Measurements from ENCODE around the gene HOXA11. TPM values are rescaled to one million over a fixed set of nuclear protein-coding genes. Genes with fewer than 3 reads are reported as not detected.

HOXA11 gene
- total RNA-seq, 2 donors from 2014 or later = 0.28 to 3.7 TPM

DNA sequence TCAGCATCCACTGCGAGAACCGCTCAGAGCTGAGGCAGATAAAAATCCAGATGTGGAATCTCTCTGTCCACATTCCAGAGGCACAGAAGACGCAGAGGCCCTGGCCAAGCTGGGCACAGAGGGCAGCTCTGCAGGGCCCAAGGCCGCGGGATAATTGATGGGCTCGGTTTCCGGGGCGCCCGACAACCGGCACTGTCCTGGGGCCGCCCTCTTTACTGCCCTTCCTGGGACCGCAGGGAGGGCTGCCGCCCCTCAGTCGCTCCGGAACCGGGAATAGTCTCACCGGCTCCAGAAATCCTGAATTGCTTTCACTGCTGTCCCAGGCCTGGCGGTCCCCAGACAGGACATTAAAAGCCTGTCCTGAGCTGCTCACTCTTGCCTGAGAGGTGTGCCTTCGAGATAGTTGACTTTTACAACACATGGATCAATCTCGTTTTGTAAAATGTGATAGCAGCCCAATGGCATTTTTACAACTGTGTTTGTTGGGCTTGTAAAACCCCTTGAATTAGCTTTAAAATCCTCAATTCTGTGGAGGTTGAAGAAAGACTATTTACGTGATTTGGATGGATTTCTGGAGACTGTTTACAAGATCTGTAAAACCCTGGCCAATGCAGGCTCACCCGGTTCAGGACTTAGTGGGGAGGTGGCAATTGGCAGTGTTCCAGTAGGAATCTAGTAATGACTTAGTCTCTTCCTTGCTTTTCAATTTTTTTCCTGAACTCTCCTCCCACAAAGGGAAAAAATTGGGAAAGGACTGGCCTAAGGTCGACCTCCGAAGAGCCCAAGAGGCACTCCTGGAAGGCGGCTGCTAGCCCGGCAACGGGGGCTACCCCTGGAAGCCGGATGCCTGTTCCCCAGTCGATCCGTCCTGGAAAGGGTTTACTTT is 36.0 kb downstream of the HOXA11 start:
- ATAC-seq (ENCODE audit: insufficient number of reproducible peaks, low FRiP score, low read depth) (no peak), DNase-seq (ENCODE audit: low spot score) (no peak)
- Histone ChIP-seq H3K9me3 (no peaks in the 10 kb centered on the region), H3K4me1 (ENCODE audit: control insufficient read depth in 1 of 2, low read depth in 2 of 2) (peaks cover 5 to 47% of the 10 kb centered on the region in 2 donors), H3K27ac (peak overlapping the region; percentile 64 to 89), H3K27me3 (replicated peaks; ENCODE audit: insufficient read depth) (no peaks in the 10 kb centered on the region), H3K4me3 (peak overlapping the region; percentile 71), H3K36me3 (peaks cover 8% of the 10 kb centered on the region)
- TF ChIP-seq, protein P1, sequence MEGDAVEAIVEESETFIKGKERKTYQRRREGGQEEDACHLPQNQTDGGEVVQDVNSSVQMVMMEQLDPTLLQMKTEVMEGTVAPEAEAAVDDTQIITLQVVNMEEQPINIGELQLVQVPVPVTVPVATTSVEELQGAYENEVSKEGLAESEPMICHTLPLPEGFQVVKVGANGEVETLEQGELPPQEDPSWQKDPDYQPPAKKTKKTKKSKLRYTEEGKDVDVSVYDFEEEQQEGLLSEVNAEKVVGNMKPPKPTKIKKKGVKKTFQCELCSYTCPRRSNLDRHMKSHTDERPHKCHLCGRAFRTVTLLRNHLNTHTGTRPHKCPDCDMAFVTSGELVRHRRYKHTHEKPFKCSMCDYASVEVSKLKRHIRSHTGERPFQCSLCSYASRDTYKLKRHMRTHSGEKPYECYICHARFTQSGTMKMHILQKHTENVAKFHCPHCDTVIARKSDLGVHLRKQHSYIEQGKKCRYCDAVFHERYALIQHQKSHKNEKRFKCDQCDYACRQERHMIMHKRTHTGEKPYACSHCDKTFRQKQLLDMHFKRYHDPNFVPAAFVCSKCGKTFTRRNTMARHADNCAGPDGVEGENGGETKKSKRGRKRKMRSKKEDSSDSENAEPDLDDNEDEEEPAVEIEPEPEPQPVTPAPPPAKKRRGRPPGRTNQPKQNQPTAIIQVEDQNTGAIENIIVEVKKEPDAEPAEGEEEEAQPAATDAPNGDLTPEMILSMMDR (IDR thresholded peaks at IDR 0.05) = no peak

DNA sequence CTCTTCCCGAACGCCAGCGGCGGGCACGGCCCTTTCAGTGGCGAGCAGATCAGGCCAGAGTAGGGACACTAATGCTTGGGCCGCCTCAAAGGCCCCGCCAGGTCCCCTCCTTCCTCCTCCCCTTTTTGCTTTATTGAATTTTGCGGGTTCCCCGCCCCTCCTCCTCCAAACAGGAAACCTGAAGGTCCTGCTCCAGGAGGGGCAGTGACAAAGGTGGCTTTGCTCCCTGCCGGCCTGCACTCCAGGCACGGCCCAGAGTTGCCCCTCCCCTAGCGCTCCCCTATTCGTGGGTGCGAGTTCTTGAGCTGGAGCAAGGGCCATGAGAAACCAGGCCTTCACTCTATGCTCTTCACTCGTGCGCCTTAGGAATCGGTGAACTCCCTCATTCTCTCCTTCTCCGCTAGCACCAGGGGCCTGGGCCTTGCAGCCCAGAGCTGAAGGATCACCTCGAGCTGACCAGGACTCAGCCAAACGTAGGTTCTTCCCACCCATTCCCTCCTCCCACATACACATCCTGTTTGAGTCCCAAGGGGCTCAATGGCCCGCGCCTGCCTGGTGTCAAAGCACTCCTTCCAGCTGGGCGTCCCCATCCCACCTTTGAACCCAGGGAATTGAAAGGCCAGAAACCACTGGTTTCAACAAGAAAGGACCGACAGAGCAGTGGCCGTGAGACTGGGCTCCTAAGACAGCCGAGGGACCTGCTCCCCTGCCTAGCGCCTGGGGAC is 36.8 kb downstream of the HOXA11 start:
- DNase-seq (ENCODE audit: low spot score) (no peak), ATAC-seq (ENCODE audit: insufficient number of reproducible peaks, low FRiP score, low read depth) (no peak)
- Histone ChIP-seq H3K27me3 (replicated peaks; ENCODE audit: insufficient read depth) (no peaks in the 10 kb centered on the region), H3K36me3 (peaks cover 8% of the 10 kb centered on the region), H3K27ac (peak overlapping the region; percentile 64 to 89), H3K4me1 (ENCODE audit: control insufficient read depth in 1 of 2, low read depth in 2 of 2) (peaks cover 5 to 47% of the 10 kb centered on the region in 2 donors), H3K4me3 (peak overlapping the region; percentile 71), H3K9me3 (no peaks in the 10 kb centered on the region)
- TF ChIP-seq, protein P1 (IDR thresholded peaks at IDR 0.05) = no peak

DNA sequence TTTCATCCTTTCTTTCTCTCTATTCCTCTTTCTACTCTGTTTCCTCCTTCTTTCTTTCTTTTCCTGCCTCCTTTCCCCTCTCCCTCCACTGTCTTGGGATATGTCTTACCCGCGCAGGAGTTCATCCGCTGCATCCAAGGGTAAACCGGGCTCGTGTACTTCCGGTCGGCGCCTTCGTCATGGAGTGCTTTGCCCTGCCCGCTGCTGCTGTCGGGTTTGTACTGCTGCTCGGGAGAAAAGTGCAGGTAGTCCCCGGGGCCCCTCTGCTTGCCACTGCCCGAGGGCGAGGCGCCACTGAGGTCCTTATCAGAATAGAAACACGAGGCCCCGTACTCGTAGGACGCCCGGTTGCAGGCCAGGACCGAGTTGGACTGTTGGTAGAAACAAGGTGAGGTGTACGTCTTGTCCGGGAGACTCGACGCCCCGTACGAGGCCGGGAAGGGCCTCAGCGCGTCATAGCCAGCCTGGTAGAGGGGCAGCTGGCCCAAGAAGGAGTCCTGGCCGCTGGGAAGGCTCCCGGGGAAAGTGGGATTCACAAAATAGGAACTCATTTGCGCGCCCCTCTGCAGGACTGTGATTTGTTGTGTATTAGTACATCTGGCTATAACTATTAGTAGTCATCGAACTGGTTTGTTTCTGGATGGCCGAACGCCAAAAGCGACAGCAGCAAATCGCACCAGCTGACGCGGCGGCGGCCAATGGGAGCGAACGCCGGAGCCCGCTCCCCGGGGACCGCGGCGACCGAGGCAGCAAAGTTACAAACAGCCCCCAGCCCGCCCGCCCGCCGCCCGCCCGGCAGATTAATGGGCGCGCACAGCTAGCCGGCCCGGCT is 37.6 kb downstream of the HOXA11 start, which contains the start of gene HOXA6:
Gene HOXA6 (minus strand): TSS at position 576 of the 832 bp plus-strand sequence. CDS start 25 bp downstream, at position 551.
- Histone ChIP-seq H3K27me3 (replicated peaks; ENCODE audit: insufficient read depth) (no peaks in the 10 kb centered on the region), H3K4me1 (ENCODE audit: control insufficient read depth in 1 of 2, low read depth in 2 of 2) (peaks cover 5 to 40% of the 10 kb centered on the region in 2 donors), H3K36me3 (peaks cover 8% of the 10 kb centered on the region), H3K4me3 (peak within 1 kb of the TSS; percentile 71), H3K9me3 (no peaks in the 10 kb centered on the region), H3K27ac (peak within 1 kb of the TSS; percentile 64 to 89)
- TF ChIP-seq, protein P1 (IDR thresholded peaks at IDR 0.05) = no peak
- ATAC-seq (ENCODE audit: insufficient number of reproducible peaks, low FRiP score, low read depth) (no peak), DNase-seq (ENCODE audit: low spot score) (no peak)

DNA sequence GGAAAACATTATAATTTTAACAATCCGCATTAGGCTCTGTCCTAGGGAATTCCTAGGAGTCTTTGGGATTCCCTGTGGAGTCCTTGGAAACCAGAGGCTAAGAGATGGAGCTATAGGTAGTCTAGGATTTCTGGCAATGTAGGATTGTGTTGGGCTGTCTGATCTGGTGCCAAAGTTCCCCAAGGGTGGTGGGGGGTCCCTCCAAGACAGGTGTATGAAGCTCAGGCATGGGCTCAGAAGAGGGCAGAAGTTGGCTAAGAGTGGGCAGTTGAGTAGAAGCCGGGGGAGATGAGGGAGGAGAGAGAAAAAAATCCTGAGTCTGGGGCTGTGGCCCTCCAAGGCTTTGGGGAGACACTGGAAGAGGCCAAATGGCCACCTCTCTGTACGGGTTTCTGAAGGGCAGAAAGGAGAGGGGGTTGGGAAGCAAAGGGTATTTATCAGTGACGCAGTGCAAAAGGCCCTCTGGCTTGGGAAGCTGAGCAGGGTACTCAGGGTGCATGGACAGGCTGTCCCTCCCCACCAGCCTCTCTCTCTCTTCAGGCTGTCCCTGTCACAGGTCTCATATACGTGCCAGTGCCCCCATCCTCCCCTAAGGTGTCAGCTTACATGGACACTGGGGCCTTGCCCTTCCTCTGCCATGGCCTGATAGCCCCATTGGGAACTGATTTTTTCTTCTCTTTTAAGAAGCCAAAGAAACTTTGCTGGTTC is 38.4 kb downstream of the HOXA11 start:
- ATAC-seq (ENCODE audit: insufficient number of reproducible peaks, low FRiP score, low read depth) = no peak

More for the DNA sequence above, 38.4 kb downstream of the HOXA11 start:
- Histone ChIP-seq H3K9me3 (no peaks in the 10 kb centered on the region), H3K36me3 (peaks cover 8% of the 10 kb centered on the region), H3K27ac (peak overlapping the region; percentile 64 to 89), H3K4me3 (peak overlapping the region; percentile 71), H3K4me1 (ENCODE audit: control insufficient read depth in 1 of 2, low read depth in 2 of 2) (peaks cover 5 to 41% of the 10 kb centered on the region in 2 donors), H3K27me3 (replicated peaks; ENCODE audit: insufficient read depth) (no peaks in the 10 kb centered on the region)
- DNase-seq (ENCODE audit: low spot score) = no peak
- TF ChIP-seq, protein P1 (IDR thresholded peaks at IDR 0.05) = no peak

All from thoracic aorta (tissue), 2 donors.